ENCODE results near the gene DAZL.

DAZL gene, protein sequence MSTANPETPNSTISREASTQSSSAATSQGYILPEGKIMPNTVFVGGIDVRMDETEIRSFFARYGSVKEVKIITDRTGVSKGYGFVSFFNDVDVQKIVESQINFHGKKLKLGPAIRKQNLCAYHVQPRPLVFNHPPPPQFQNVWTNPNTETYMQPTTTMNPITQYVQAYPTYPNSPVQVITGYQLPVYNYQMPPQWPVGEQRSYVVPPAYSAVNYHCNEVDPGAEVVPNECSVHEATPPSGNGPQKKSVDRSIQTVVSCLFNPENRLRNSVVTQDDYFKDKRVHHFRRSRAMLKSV

DNA sequence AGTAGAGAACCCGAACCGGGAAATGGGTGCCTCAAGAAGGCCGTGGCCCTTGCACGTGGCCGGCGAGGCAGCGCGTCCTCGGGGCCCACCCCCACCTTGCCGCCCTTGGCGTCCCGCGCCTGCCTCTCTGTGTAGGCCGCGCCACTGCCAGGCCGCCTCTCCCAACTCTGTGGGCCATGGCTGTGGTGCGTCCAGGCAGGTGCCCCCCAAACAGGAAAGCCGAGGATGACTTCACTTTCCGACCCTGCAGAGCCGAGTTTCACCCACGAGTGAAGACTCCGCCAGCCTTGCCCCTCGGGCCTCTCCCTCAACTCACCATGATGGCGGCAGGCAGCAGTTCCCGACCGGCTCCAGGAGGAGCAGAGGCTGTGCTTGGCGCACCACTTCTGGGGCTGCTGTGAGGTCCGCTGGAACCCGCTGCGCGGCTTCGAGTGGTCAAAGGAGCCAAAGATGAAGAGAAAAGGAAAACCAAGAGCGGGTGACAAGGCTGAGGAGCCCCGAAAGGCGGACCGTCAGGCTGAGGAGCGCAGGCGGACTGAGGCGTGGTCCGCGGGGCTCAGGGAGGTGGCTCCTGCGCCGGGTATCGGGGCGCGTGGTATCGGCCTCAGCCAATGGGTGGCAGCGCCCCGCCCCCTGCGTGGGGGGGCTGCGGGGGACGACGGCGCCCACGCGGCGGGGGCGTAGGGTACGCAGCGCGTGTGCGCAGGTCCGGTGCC is at the start of gene DAZL:
Gene DAZL (minus strand): TSS at position 537 of the 716 bp plus-strand sequence. CDS start 218 bp downstream, at position 319.
- TF ChIP-seq, protein P1, sequence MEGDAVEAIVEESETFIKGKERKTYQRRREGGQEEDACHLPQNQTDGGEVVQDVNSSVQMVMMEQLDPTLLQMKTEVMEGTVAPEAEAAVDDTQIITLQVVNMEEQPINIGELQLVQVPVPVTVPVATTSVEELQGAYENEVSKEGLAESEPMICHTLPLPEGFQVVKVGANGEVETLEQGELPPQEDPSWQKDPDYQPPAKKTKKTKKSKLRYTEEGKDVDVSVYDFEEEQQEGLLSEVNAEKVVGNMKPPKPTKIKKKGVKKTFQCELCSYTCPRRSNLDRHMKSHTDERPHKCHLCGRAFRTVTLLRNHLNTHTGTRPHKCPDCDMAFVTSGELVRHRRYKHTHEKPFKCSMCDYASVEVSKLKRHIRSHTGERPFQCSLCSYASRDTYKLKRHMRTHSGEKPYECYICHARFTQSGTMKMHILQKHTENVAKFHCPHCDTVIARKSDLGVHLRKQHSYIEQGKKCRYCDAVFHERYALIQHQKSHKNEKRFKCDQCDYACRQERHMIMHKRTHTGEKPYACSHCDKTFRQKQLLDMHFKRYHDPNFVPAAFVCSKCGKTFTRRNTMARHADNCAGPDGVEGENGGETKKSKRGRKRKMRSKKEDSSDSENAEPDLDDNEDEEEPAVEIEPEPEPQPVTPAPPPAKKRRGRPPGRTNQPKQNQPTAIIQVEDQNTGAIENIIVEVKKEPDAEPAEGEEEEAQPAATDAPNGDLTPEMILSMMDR (IDR thresholded peaks at IDR 0.05; ENCODE audit: borderline replicate concordance, insufficient read depth, low read depth, low read length) = no peak
- H3K4me3 ChIP-seq (ENCODE audit: low read depth, low read length) = no peak within 1 kb of the TSS

DNA sequence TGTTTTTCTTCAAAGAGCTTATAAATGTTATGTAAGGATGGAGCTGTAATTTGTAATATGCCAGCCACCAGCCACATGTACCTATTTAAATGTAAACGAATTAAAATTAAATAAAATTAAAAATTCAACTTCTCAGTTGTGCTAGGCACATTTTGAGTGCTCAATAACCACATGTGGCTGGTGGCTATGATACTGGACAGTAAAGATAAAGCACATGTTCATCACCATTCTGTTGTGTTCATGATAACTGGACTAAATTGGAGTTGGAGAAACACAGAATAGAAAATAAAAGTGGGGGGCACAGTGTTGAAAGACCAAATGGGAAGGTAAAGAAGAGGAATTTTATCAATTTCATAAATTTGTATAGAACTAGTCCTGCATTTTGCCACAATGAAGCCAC is 49.8 kb upstream of the DAZL start:
- H3K4me3 ChIP-seq (ENCODE audit: low read depth, low read length) = no peak overlapping the region
- TF ChIP-seq, protein P1 (IDR thresholded peaks at IDR 0.05; ENCODE audit: borderline replicate concordance, insufficient read depth, low read depth, low read length) = no peak

DNA sequence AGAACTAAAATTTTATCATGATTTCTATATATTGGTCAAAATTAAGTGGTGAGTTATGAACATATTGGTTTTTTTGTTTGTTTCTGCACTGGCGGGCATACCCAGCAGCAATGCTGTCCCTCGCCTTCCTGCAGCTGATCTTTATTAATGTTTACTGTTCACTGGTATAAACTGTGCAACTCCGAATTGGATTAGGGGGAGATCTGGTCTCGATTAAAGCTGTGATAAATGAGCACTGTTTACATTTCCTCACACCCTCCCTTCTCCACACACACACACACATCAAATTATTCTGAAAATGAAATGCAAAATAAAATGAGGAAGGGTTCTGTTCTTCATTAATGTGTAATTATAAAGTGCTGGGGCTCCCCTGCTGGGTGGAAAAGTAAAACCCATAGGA is 48.5 kb upstream of the DAZL start:
- H3K4me3 ChIP-seq (ENCODE audit: low read depth, low read length) = no peak overlapping the region
- TF ChIP-seq, protein P1 (IDR thresholded peaks at IDR 0.05; ENCODE audit: borderline replicate concordance, insufficient read depth, low read depth, low read length) = no peak

DNA sequence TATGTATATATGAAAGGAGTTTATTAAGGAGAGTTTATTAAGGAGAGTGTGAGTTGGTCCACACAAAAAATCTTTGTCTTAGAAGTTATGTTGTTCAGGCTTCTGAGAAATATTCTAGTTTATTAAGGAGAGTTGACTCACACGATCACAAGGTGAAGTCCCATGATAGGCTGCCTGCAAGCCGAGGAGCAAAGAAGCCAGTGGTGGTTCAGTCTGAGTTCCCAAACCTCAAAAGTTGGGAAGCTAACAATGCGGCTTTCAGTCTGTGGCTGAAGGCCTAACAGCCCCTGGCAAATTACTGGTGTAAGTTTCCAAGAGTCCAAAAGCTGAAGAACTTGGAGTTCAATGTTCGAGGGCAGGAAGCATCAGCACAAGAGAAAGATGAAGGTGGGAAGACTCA is 42.4 kb upstream of the DAZL start:
- no peak overlapping the region for H3K4me3 ChIP-seq (ENCODE audit: low read depth, low read length)
- TF ChIP-seq, protein P1 (IDR thresholded peaks at IDR 0.05; ENCODE audit: borderline replicate concordance, insufficient read depth, low read depth, low read length) = no peak

DNA sequence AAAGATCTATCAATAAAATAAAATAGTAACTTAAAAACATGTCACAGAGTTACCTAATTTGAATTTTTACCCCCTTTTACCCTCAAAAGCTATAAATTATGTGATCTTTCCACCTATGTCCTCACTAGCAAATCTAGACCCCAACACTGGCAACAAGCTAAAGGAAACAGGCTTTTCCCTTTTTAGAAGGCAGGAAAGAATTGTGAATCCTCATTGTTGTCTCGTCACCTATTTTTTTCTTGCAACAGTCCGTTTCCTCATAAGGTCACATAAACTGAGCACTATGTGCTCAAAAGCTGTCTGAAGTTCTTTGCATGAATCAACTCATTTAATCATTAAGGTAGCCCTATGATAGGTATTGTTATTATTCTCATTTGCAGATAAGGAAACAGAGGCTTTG is 34.6 kb upstream of the DAZL start:
- TF ChIP-seq, protein P1 (IDR thresholded peaks at IDR 0.05; ENCODE audit: borderline replicate concordance, insufficient read depth, low read depth, low read length) = no peak
- no peak overlapping the region for H3K4me3 ChIP-seq (ENCODE audit: low read depth, low read length)

DNA sequence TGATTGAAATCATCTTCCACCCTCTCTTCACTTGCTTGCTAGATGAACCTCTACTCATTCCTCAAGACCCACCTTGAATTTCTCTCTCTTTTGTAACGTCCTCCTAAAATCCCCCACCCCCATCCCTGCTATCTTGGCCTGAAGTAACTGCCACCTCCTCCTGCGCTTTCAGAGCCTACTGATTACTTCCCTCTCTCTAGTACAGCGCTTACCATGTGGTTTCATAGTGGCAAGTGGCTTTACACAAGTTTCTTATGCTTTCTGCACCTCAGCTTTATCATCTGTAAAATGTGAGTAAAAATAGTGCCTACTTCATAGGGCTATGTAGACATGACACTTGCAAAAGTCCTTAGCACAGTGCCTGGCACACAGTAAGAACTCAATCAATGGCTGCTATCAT is 28.7 kb upstream of the DAZL start:
- no peak overlapping the region for H3K4me3 ChIP-seq (ENCODE audit: low read depth, low read length)
- TF ChIP-seq, protein P1 (IDR thresholded peaks at IDR 0.05; ENCODE audit: borderline replicate concordance, insufficient read depth, low read depth, low read length) = no peak

DNA sequence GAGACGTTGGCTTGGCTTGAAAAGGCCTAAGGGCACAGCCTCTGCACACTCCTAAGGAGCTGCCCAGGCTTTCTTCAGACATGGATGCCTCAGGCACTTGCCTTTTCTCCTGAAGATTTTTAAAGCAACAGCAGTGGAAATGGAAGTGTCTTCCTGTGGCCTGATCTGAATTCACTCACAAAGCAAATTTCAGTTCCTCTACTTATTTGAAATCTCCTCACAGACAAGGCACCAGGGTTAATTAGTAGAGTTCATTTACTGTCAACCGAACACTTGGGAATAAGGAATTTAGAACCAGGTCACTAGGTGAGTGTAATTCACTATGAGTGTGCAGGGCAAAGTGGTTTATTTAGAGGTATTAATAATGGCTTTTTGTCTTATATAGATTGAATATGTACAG is 27.2 kb upstream of the DAZL start:
- TF ChIP-seq, protein P1 (IDR thresholded peaks at IDR 0.05; ENCODE audit: borderline replicate concordance, insufficient read depth, low read depth, low read length) = no peak
- H3K4me3 ChIP-seq (ENCODE audit: low read depth, low read length) = no peak overlapping the region
